H1 (cell line): Measurements from ENCODE around the gene CTPS2. TPM values are rescaled to one million over a fixed set of nuclear protein-coding genes. Genes with fewer than 3 reads are reported as not detected.

Experiments used
- CTCF ChIA-PET: fragments of 300-600 bp; sonication (Branson Sonifier 250); formaldehyde crosslinking; loops from one replicate; lab custom pipeline; 2021; ENCODE audit not compliant: partially characterized antibody; lab: Charles Lee
- POLR2A ChIA-PET: fragments of 300-600 bp; sonication (Branson Sonifier 250); formaldehyde crosslinking; loops from one replicate; lab custom pipeline; 2021; ENCODE audit warnings: inconsistent platforms; ENCODE audit not compliant: partially characterized antibody; lab: Charles Lee
- DNase-seq, 2 experiments: peaks; one replicate each; pipeline versions ENCODE4 v3.0.0 to v3.0.0-alpha.2; 2010 to 2022; ENCODE audit warnings: low spot score in 2 of 2, low read depth in 1 of 2, mixed read lengths in 1 of 2
- FAIRE-seq: peaks from 2 replicates; lab custom pipeline; 2011; peaks lifted over from hg19 to GRCh38; lab: Jason Lieb, UNC
- H2AFZ ChIP-seq: 2 replicates; pipeline ENCODE4 v1.8.1; 2012; ENCODE audit warnings: low read length, inconsistent platforms
- H2AK5ac ChIP-seq: 2 replicates; pipeline ENCODE4 v1.6.1; 2013; ENCODE audit warnings: low read depth, low read length
- H2BK120ac ChIP-seq: replicated peaks from 2 replicates; pipeline ENCODE3; 2013; ENCODE audit warnings: low read depth, low read length, inconsistent platforms
- H2BK12ac ChIP-seq: 2 replicates; pipeline ENCODE4 v1.6.1; 2013; ENCODE audit warnings: low read depth, low read length
- H2BK15ac ChIP-seq: 2 replicates; pipeline ENCODE4 v1.6.1; 2013; ENCODE audit warnings: low read length
- H2BK20ac ChIP-seq: 2 replicates; pipeline ENCODE4 v1.6.1; 2013; ENCODE audit warnings: low read length
- H2BK5ac ChIP-seq: 2 replicates; pipeline ENCODE4 v1.6.1; 2013; ENCODE audit warnings: low read depth, low read length
- H3K14ac ChIP-seq: 2 replicates; pipeline ENCODE4 v1.6.1; 2013; ENCODE audit warnings: inconsistent platforms; ENCODE audit not compliant: insufficient read length
- H3K18ac ChIP-seq: 2 replicates; pipeline ENCODE4 v1.6.1; 2013; ENCODE audit warnings: low read length; ENCODE audit errors: extremely low read depth
- H3K23ac ChIP-seq: 2 replicates; pipeline ENCODE4 v1.6.1; 2013; ENCODE audit warnings: inconsistent platforms; ENCODE audit not compliant: insufficient read length
- H3K23me2 ChIP-seq: 2 replicates; pipeline ENCODE4 v1.6.1; 2013; ENCODE audit warnings: low read depth, low read length
- H3K27ac ChIP-seq: 2 replicates; pipeline ENCODE4 v1.6.1; 2011; ENCODE audit warnings: low read depth, low read length, inconsistent platforms
- H3K27me3 ChIP-seq, 4 experiments: replicated peaks in 1 of 4; 1 replicate in 1 of 4; 2 replicates in 3 of 4; pipeline versions ENCODE4 v1.6.1 to v1.8.1; 2011 to 2013; ENCODE audit warnings: low read length in 3 of 4, mild to moderate bottlenecking in 3 of 4, inconsistent platforms in 2 of 4, mixed read lengths in 2 of 4, moderate library complexity in 1 of 4; ENCODE audit not compliant: control insufficient read depth in 3 of 4, insufficient read depth in 3 of 4; ENCODE audit errors: extremely low read depth in 1 of 4
- H3K36me3 ChIP-seq, 4 experiments: 2 replicates each; pipeline versions ENCODE4 v1.6.1 to v1.8.1; 2011 to 2013; ENCODE audit warnings: mild to moderate bottlenecking in 4 of 4, low read length in 3 of 4, moderate library complexity in 2 of 4, control low read depth in 1 of 4, inconsistent platforms in 1 of 4; ENCODE audit not compliant: insufficient read depth in 4 of 4, control insufficient read depth in 2 of 4
- H3K4ac ChIP-seq: replicated peaks from 2 replicates; pipeline ENCODE3; 2013; ENCODE audit warnings: low read length, low read depth, mixed read lengths, inconsistent platforms; ENCODE audit not compliant: insufficient read length
- H3K4me1 ChIP-seq, 4 experiments: replicated peaks in 1 of 4; 1 replicate in 1 of 4; 2 replicates in 3 of 4; pipeline versions ENCODE4 v1.6.1 to v1.8.1; 2011 to 2013; ENCODE audit warnings: low read length in 3 of 4, inconsistent platforms in 2 of 4, mixed read lengths in 1 of 4; ENCODE audit not compliant: insufficient read depth in 4 of 4, control insufficient read depth in 3 of 4
- H3K4me2 ChIP-seq, 2 experiments: 2 replicates each; pipeline versions ENCODE4 v1.6.1 to v1.8.1; 2011 to 2013; ENCODE audit warnings: low read depth in 2 of 2, low read length in 2 of 2, control low read depth in 1 of 2, inconsistent platforms in 1 of 2, mild to moderate bottlenecking in 1 of 2; ENCODE audit not compliant: insufficient read depth in 1 of 2
- H3K4me3 ChIP-seq, 4 experiments: fragments of 200-600, 300-600 bp in 1 of 4; sonication (generic), shearing (Covaris generic), sonication (Bioruptor Twin) in 1 of 4; 2 replicates each; pipeline versions ENCODE4 v1.5.1 to v1.8.1; 2011 to 2016; ENCODE audit warnings: low read length in 4 of 4, low read depth in 3 of 4, control low read depth in 2 of 4, inconsistent platforms in 2 of 4, mild to moderate bottlenecking in 2 of 4, mixed read lengths in 1 of 4, moderate library complexity in 1 of 4; ENCODE audit not compliant: insufficient read depth in 2 of 4; ENCODE audit errors: extremely low read depth in 1 of 4
- H3K56ac ChIP-seq: replicated peaks from 2 replicates; pipeline ENCODE3; 2013; ENCODE audit warnings: low read depth, mild to moderate bottlenecking, mixed read lengths, low read length, inconsistent platforms; ENCODE audit not compliant: insufficient read length
- H3K79me1 ChIP-seq: 2 replicates; pipeline ENCODE4 v1.6.1; 2013; ENCODE audit warnings: low read depth, low read length, control low read depth
- H3K79me2 ChIP-seq, 2 experiments: 2 replicates each; pipeline versions ENCODE4 v1.6.1 to v1.8.1; 2012 to 2013; ENCODE audit warnings: low read length in 2 of 2, mild to moderate bottlenecking in 2 of 2, inconsistent platforms in 1 of 2; ENCODE audit not compliant: insufficient read depth in 2 of 2, control insufficient read depth in 1 of 2
- H3K9ac ChIP-seq, 4 experiments: replicated peaks in 1 of 4; 1 replicate in 1 of 4; 2 replicates in 3 of 4; pipeline versions ENCODE4 v1.6.1 to v1.8.1; 2011 to 2013; ENCODE audit warnings: low read depth in 3 of 4, low read length in 3 of 4, control low read depth in 2 of 4, mild to moderate bottlenecking in 2 of 4, moderate library complexity in 2 of 4, inconsistent platforms in 1 of 4; ENCODE audit errors: extremely low read depth in 1 of 4
- H3K9me3 ChIP-seq, 2 experiments: 2 replicates each; pipeline versions ENCODE4 v1.6.1 to v1.8.1; 2012 to 2013; ENCODE audit warnings: mild to moderate bottlenecking in 2 of 2, moderate library complexity in 2 of 2, control low read depth in 1 of 2, inconsistent platforms in 1 of 2, low read depth in 1 of 2, low read length in 1 of 2, mixed read lengths in 1 of 2; ENCODE audit not compliant: insufficient read depth in 2 of 2
- H4K20me1 ChIP-seq, 2 experiments: replicated peaks in 1 of 2; 2 replicates each; pipeline versions ENCODE3 to v1.8.1; 2011 to 2013; ENCODE audit warnings: inconsistent platforms in 2 of 2, low read length in 2 of 2, mild to moderate bottlenecking in 1 of 2; ENCODE audit not compliant: insufficient read depth in 2 of 2, control insufficient read depth in 1 of 2
- H4K5ac ChIP-seq: 2 replicates; pipeline ENCODE4 v1.6.1; 2013; ENCODE audit warnings: low read length, low read depth, mixed read lengths, inconsistent platforms; ENCODE audit not compliant: insufficient read length
- H4K8ac ChIP-seq: 2 replicates; pipeline ENCODE4 v1.8.0; 2013; ENCODE audit warnings: mild to moderate bottlenecking, moderate library complexity, low read length, inconsistent platforms; ENCODE audit not compliant: insufficient read depth; ENCODE audit errors: extremely low read depth
- H4K91ac ChIP-seq: replicated peaks from 2 replicates; pipeline ENCODE3; 2013; ENCODE audit warnings: low read length, mixed read lengths, inconsistent platforms; ENCODE audit not compliant: insufficient read length
- RFX5 ChIP-seq: IDR thresholded peaks from 2 replicates; pipeline ENCODE4 v1.6.1; 2011; ENCODE audit warnings: low read depth, low read length, improper control_type of control experiment, borderline replicate concordance
- RXRA ChIP-seq: IDR thresholded peaks from 2 replicates; pipeline ENCODE4 v1.6.1; 2011; ENCODE audit warnings: low read depth, mild to moderate bottlenecking, low read length, moderate library complexity; ENCODE audit not compliant: insufficient read depth
- WGBS, 2 experiments: shearing (Covaris generic) in 1 of 2; methylation state at CpG; one replicate each; pipeline versions ENCODE4 v1.1.6 to v1.1.7; 2013 to 2015; ENCODE audit warnings: low lambda C conversion rate in 2 of 2, mixed read lengths in 2 of 2, inconsistent platforms in 1 of 2, low coverage in 1 of 2, missing lambda C conversion rate in 1 of 2; ENCODE audit not compliant: insufficient replicate concordance in 2 of 2, insufficient coverage in 1 of 2, insufficient read length in 1 of 2; ENCODE audit errors: extremely low coverage in 1 of 2, missing lambda C conversion rate in 1 of 2; 5-methylcytosine and 5-hydroxymethylcytosine counted together
- polyA plus RNA-seq, 7 experiments: library from polyadenylated mRNA; depleted of rRNA in 3 of 7; stranded (reverse) in 5 of 7; unstranded in 2 of 7; fragments of >200 nt in 5 of 7; fragments of 200-250 nt in 2 of 7; gene quantifications; 1 replicate in 5 of 7; 2 replicates in 1 of 7; 4 replicates in 1 of 7; pipeline versions ENCODE4 v1.2.1 to v1.2.3, GENCODE V29; 2011 to 2013; ENCODE audit warnings: missing spikeins in 2 of 7, mixed read lengths in 2 of 7
- total RNA-seq: library from RNA; stranded (reverse); fragmentation: NEBNext Ultra II Directional; extraction: Animal tissue kit (Norgen Biotek cat#: 25700); gene quantifications from 2 replicates; pipeline ENCODE4 v1.2.1, GENCODE V29; 2021

Gene CTPS2
- total and polyA plus RNA-seq, 2 of the 8 experiments (the other 6 are each of a cell fraction or from before 2014, with no cell fraction given), result 17.1 to 34.0 TPM

- no peak for FAIRE-seq
- no peak for TF ChIP-seq RFX5
- TF ChIP-seq RXRA, result no peak
Measured at GRCh38 chrX:16714504-16714903, 2.0 kb upstream of the CTPS2 start.

More at GRCh38 chrX:16714504-16714903, 2.0 kb upstream of the CTPS2 start:
- Histone ChIP-seq H2BK120ac (no peak overlapping the region), H3K14ac (no peak overlapping the region), H3K23ac (no peak overlapping the region), H2AK5ac (no peak overlapping the region), H2BK15ac (no peak overlapping the region), H2AFZ (no peak overlapping the region), H3K27me3 (no peaks in the 10 kb centered on the region), H4K20me1 (no peaks in the 10 kb centered on the region), H3K4me3 (no peak overlapping the region), H3K18ac (no peak overlapping the region), H4K8ac (no peak overlapping the region), H3K4ac (no peak overlapping the region), H3K4me1 (peaks cover 0 to 2% (median 0%) of the 10 kb centered on the region in 4 experiments; a peak in 2 of 7 replicates), H3K9ac (no peak overlapping the region), H3K79me1 (no peaks in the 10 kb centered on the region), H2BK12ac (no peak overlapping the region), H3K23me2 (peaks cover 6% of the 10 kb centered on the region), H3K79me2 (peaks cover 0 to 15% of the 10 kb centered on the region in 2 experiments; a peak in 1 of 4 replicates), H4K91ac (no peak overlapping the region), H3K4me2 (no peak overlapping the region), H3K27ac (no peak overlapping the region), H3K56ac (no peak overlapping the region), H3K9me3 (no peaks in the 10 kb centered on the region), H3K36me3 (no peaks in the 10 kb centered on the region), H2BK20ac (no peak overlapping the region), H4K5ac (no peak overlapping the region), H2BK5ac (no peak overlapping the region)
- no peak for DNase-seq
- 94% methylated on average over 7 of the region's 8 CpGs; no CpG with 5 or more reads in 1 of the 2 experiments for WGBS, 2 experiments
- ChIA-PET POLR2A (no interaction called here), CTCF (no interaction called here)
